H1 (cell line): ENCODE results near the gene ALG1. TPM values are rescaled to one million over a fixed set of nuclear protein-coding genes. Genes with fewer than 3 reads are reported as not detected.

Experiments used
- CEBPB ChIP-seq: IDR thresholded peaks from 2 replicates; pipeline ENCODE4 v1.6.1; 2012; ENCODE audit warnings: low read depth, low read length
- CHD7 ChIP-seq: fragments of 300-600 bp; sonication (generic); IDR thresholded peaks from 2 replicates; pipeline ENCODE4 v1.7.1; 2012; ENCODE audit warnings: low read length, moderate library complexity, mild to moderate bottlenecking, inconsistent platforms; ENCODE audit not compliant: insufficient replicate concordance
- polyA plus RNA-seq, 7 experiments: library from polyadenylated mRNA; depleted of rRNA in 3 of 7; stranded (reverse) in 5 of 7; unstranded in 2 of 7; fragments of >200 nt in 5 of 7; fragments of 200-250 nt in 2 of 7; gene quantifications; 1 replicate in 5 of 7; 2 replicates in 1 of 7; 4 replicates in 1 of 7; pipeline versions ENCODE4 v1.2.1 to v1.2.3, GENCODE V29; 2011 to 2013; ENCODE audit warnings: missing spikeins in 2 of 7, mixed read lengths in 2 of 7
- total RNA-seq: library from RNA; stranded (reverse); fragmentation: NEBNext Ultra II Directional; extraction: Animal tissue kit (Norgen Biotek cat#: 25700); gene quantifications from 2 replicates; pipeline ENCODE4 v1.2.1, GENCODE V29; 2021

ALG1 gene
- total and polyA plus RNA-seq, 2 of the 8 experiments (the other 6 are each of a cell fraction or from before 2014, with no cell fraction given) = 34.8 to 46.5 TPM

GRCh38 chr16:5108505-5109158, 37.0 kb downstream of the ALG1 start (continued):
- TF ChIP-seq CHD7 (no peak), CEBPB (no peak)
- TF ChIP-seq, all 59 proteins: peak for 0
